Endothelial cell of coronary artery (primary cell): Measurements from ENCODE around the gene NAT8. TPM values are rescaled to one million over a fixed set of nuclear protein-coding genes. Genes with fewer than 3 reads are reported as not detected.

ENCODE experiments used
- total RNA-seq: library from RNA; depleted of rRNA; stranded (reverse); fragments of >200 nt; gene quantifications from 2 replicates; pipeline ENCODE4 v1.2.3, GENCODE V29; 2014

Gene NAT8
- total RNA-seq: not detected in 2 replicates

GRCh38 chr2:73642338-73643018 is at the start of gene NAT8:
Gene NAT8 (minus strand): TSS chr2:73642422. CDS start chr2:73641628, 794 bp downstream.

Other genes with a start within 250 kb of the NAT8 start
- 25.7 and 45.5 TPM in 2 replicates for gene TPRKB, start 94.9 kb upstream of the NAT8 start, total RNA-seq
- 20.4 and 24.7 TPM in 2 replicates for gene DUSP11, start 137.7 kb upstream of the NAT8 start, total RNA-seq
- not detected in 2 replicates for gene C2orf78, start 141.8 kb upstream of the NAT8 start, total RNA-seq
- gene STAMBP, start 186.5 kb upstream of the NAT8 start, total RNA-seq: 8.1 and 14.8 TPM in 2 replicates